ACC112 (cell line): ENCODE data around the gene SMYD4.

Source experiments
- H2AFZ ChIP-seq: fragments of 200-600 bp; sonication (generic); one replicate; pipeline ENCODE4 v1.6.0; 2017; ENCODE audit warnings: antibody characterized with exemption, low read length; ENCODE audit not compliant: unreplicated experiment
- H3K27ac ChIP-seq: fragments of 200-600 bp; sonication (generic); 2 replicates; pipeline ENCODE4 v1.5.1; 2014; ENCODE audit warnings: low read depth, mild to moderate bottlenecking, antibody characterized with exemption, low read length, moderate library complexity
- H3K27me3 ChIP-seq: fragments of 200-600 bp; sonication (generic); 2 replicates; pipeline ENCODE4 v1.6.1; 2014; ENCODE audit warnings: mild to moderate bottlenecking, antibody characterized with exemption, low read length, moderate library complexity, mixed read lengths; ENCODE audit not compliant: insufficient read depth
- H3K36me3 ChIP-seq: fragments of 200-600 bp; sonication (generic); 2 replicates; pipeline ENCODE4 v1.6.1; 2016; ENCODE audit warnings: mild to moderate bottlenecking, antibody characterized with exemption, low read length, moderate library complexity, mixed read lengths; ENCODE audit not compliant: insufficient read depth
- H3K4me1 ChIP-seq: fragments of 200-600 bp; sonication (generic); one replicate; pipeline ENCODE4 v1.6.1; 2016; ENCODE audit warnings: low read length, mixed read lengths; ENCODE audit not compliant: insufficient read depth, unreplicated experiment, control insufficient read depth
- H3K4me3 ChIP-seq: fragments of 200-600 bp; sonication (generic); 2 replicates; pipeline ENCODE4 v1.5.1; 2014; ENCODE audit warnings: mild to moderate bottlenecking, low read depth, low read length
- H3K79me2 ChIP-seq: fragments of 200-600 bp; sonication (generic); one replicate; pipeline ENCODE4 v1.6.0; 2016; ENCODE audit warnings: low read length; ENCODE audit not compliant: control insufficient read depth, unreplicated experiment, insufficient read depth

Gene SMYD4

GRCh38 chr17:1755827-1756262, 73.9 kb downstream of the SMYD4 start:
- peaks cover 6% of the 10 kb centered on the region for H3K4me1 ChIP-seq
- H3K27me3 ChIP-seq: no peaks in the 10 kb centered on the region
- H2AFZ ChIP-seq: no peak overlapping the region
- no peak overlapping the region for H3K27ac ChIP-seq
- H3K79me2 ChIP-seq: no peaks in the 10 kb centered on the region
- H3K4me3 ChIP-seq: no peak overlapping the region
- no peaks in the 10 kb centered on the region for H3K36me3 ChIP-seq

- no peaks in the 10 kb centered on the region for H3K27me3 ChIP-seq
- no peak overlapping the region for H3K4me3 ChIP-seq
- H3K79me2 ChIP-seq: no peaks in the 10 kb centered on the region
- H3K4me1 ChIP-seq: peaks cover 6% of the 10 kb centered on the region
- H3K27ac ChIP-seq: no peak overlapping the region
- H2AFZ ChIP-seq: no peak overlapping the region
- H3K36me3 ChIP-seq: no peaks in the 10 kb centered on the region
Observed at GRCh38 chr17:1755252-1755826, 74.4 kb downstream of the SMYD4 start.

GRCh38 chr17:1754430-1755112, 75.1 kb downstream of the SMYD4 start:
- Histone ChIP-seq H3K36me3 (no peaks in the 10 kb centered on the region), H2AFZ (no peak overlapping the region), H3K4me3 (no peak overlapping the region), H3K4me1 (peaks cover 6% of the 10 kb centered on the region), H3K79me2 (no peaks in the 10 kb centered on the region), H3K27ac (no peak overlapping the region), H3K27me3 (no peaks in the 10 kb centered on the region)

- Histone ChIP-seq H3K4me1 (peaks cover 6% of the 10 kb centered on the region), H3K27me3 (no peaks in the 10 kb centered on the region), H3K4me3 (no peak overlapping the region), H3K27ac (no peak overlapping the region), H3K36me3 (no peaks in the 10 kb centered on the region), H3K79me2 (no peaks in the 10 kb centered on the region), H2AFZ (no peak overlapping the region)
Observed at GRCh38 chr17:1753767-1754429, 75.8 kb downstream of the SMYD4 start.

GRCh38 chr17:1752425-1753262, 77.1 kb downstream of the SMYD4 start:
- no peaks in the 10 kb centered on the region for H3K27me3 ChIP-seq
- H3K36me3 ChIP-seq: no peaks in the 10 kb centered on the region
- H2AFZ ChIP-seq: no peak overlapping the region
- H3K79me2 ChIP-seq: no peaks in the 10 kb centered on the region
- H3K4me1 ChIP-seq: peaks cover 6% of the 10 kb centered on the region
- H3K4me3 ChIP-seq: no peak overlapping the region
- H3K27ac ChIP-seq: no peak overlapping the region

- Histone ChIP-seq H3K79me2 (no peaks in the 10 kb centered on the region), H3K4me1 (peaks cover 6% of the 10 kb centered on the region), H3K36me3 (no peaks in the 10 kb centered on the region), H3K27me3 (no peaks in the 10 kb centered on the region), H3K27ac (no peak overlapping the region), H3K4me3 (no peak overlapping the region), H2AFZ (no peak overlapping the region)
Observed at GRCh38 chr17:1750628-1751027, 79.1 kb downstream of the SMYD4 start.

- no peaks in the 10 kb centered on the region for H3K4me1 ChIP-seq
- H3K27me3 ChIP-seq: no peaks in the 10 kb centered on the region
- no peak overlapping the region for H3K27ac ChIP-seq
Observed at GRCh38 chr17:1746975-1747543, 82.6 kb downstream of the SMYD4 start.

GRCh38 chr17:1745513-1746020, 84.1 kb downstream of the SMYD4 start:
- H3K4me1 ChIP-seq: no peaks in the 10 kb centered on the region
- no peak overlapping the region for H3K27ac ChIP-seq
- H2AFZ ChIP-seq: no peak overlapping the region
- no peaks in the 10 kb centered on the region for H3K79me2 ChIP-seq
- H3K36me3 ChIP-seq: no peaks in the 10 kb centered on the region
- H3K27me3 ChIP-seq: no peaks in the 10 kb centered on the region
- no peak overlapping the region for H3K4me3 ChIP-seq

More at GRCh38 chr17:1746975-1747543, 82.6 kb downstream of the SMYD4 start:
- Histone ChIP-seq H3K36me3 (no peaks in the 10 kb centered on the region), H2AFZ (no peak overlapping the region), H3K4me3 (no peak overlapping the region), H3K79me2 (no peaks in the 10 kb centered on the region)

- Histone ChIP-seq H3K4me1 (no peaks in the 10 kb centered on the region), H3K36me3 (no peaks in the 10 kb centered on the region), H3K79me2 (no peaks in the 10 kb centered on the region), H3K27ac (no peak overlapping the region), H3K4me3 (no peak overlapping the region), H2AFZ (no peak overlapping the region), H3K27me3 (no peaks in the 10 kb centered on the region)
Observed at GRCh38 chr17:1744551-1745512, 84.9 kb downstream of the SMYD4 start.
